CD4-positive, alpha-beta T cell treated with Interleukin-17A for 4 hours (primary cell): ENCODE measurements around the gene MYO7B.
"Not testable (repeated sequence)": the region's sequence is repeated elsewhere in the genome, so short reads cannot be mapped to it uniquely, and the experiment has no call there.

ENCODE experiments used
- DNase-seq: peaks from one replicate; pipeline ENCODE4 v3.0.0-alpha.2; 2020; ENCODE audit warnings: mixed read lengths

MYO7B gene

DNA sequence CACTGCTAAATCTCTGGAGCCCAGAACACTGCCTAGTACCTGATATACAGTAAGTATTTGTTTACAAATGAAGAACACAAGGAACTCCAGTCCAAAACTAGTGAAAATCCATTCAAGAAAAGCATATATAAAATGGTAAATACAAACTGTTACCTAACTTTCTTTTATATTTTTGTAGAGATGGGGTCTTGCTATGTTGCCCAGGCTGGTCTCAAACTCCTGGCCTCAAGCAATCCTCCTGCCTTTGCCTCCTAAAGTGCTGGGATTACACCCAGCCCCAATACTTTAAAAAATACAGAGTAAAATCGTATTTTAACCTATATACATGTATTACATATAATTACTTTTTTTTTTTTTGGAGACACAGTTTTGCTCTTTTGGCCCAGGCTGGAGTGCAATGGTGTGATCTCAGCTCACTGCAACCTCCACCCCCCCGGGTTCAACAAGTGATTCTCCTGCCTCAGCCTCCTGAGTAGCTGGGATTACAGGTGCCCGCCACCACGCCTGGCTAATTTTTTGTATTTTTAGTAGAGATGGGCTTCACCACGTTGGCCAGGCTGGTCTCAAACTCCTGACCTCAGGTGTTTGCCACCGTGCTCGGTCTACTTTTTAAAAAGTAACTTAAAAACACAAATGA, 11.2 kb upstream of the MYO7B start:
- not testable (repeated sequence) for DNase-seq

GRCh38 chr2:127525691-127526131, 9.8 kb upstream of the MYO7B start:
- DNase-seq = peak; percentile 22

GRCh38 chr2:127526132-127527000, 9.1 kb upstream of the MYO7B start, which contains the start of gene IWS1:
IWS1 (minus strand) TSS chr2:127526489; CDS start chr2:127526208, 281 bp downstream.
- DNase-seq = peak; percentile 92

GRCh38 chr2:127527001-127527804, 8.3 kb upstream of the MYO7B start:
- DNase-seq = no peak

DNA sequence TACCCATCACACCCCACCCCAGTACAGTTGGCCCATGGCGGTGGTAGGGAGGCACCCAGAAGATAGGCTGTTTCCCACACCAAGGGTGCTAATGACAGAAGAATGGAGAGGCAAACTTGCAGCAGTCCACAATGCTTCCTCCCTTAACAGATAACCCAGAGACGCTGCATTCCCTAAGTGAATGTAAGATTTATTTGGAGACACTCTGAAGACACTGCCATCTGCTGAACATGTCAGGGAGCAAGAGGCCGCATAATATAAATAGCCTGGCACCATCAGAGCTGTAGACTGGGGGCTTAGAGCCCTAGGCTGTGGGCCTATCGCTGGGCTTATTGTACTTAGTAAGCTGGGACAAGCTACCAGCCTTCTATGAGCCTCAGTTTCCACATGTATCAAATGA, 7.0 kb upstream of the MYO7B start:
- DNase-seq = no peak

GRCh38 chr2:127529416-127529815, 6.1 kb upstream of the MYO7B start:
- DNase-seq = not testable (repeated sequence)

- no peak for DNase-seq
Observed at GRCh38 chr2:127530245-127531140, 5.0 kb upstream of the MYO7B start.

- no peak for DNase-seq
Observed at GRCh38 chr2:127531221-127531648, 4.2 kb upstream of the MYO7B start.

GRCh38 chr2:127532296-127532695, 3.2 kb upstream of the MYO7B start:
- no peak for DNase-seq

DNA sequence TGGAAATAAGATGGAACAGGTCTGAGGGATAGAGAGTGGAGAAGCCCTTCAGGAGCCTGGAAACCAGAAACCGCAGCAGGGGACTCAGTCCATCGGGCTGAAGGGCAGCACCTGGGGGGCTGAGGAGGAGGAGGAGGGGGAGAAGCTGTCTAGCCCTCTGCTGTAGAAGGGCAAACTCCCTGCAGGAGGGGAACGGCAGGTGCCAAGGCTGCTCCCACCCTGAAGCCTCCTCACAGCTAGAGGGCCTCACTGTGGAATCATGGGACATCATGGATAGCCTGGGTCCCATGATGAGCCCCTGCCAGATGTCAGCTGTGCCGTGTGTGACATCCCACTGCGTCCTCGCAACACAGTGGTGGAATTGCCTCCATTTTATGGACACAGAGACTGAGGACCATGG, 435 bp downstream of the MYO7B start:
- DNase-seq = no peak

- no peak for DNase-seq
Observed at GRCh38 chr2:127536707-127537541, 1.4 kb downstream of the MYO7B start.

- DNase-seq = no peak
Observed at GRCh38 chr2:127537644-127538043, 2.2 kb downstream of the MYO7B start.

GRCh38 chr2:127541809-127542208, 6.3 kb downstream of the MYO7B start:
- no peak for DNase-seq

DNA sequence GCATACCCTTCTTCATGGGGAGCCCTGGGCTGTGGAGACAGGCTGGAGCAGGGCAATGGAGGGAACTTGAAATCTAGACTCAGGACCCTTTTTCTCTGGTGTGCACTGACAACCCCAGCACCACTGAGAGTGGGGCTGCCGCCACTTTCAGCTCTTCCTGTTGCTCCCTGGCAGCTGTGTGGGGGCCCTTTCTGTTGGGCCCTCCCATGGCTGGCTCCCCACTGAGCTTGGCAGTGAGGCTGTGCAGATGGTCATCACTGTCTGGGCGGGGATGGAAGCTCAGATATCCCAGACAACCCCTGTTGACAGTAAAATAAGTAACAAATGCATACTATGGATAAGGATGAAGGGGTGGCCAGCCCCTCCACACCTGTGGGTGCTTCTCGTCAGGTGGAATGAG, 6.7 kb downstream of the MYO7B start:
- DNase-seq = no peak

- DNase-seq = not testable (repeated sequence)
Observed at GRCh38 chr2:127543013-127543501, 7.6 kb downstream of the MYO7B start.

DNA sequence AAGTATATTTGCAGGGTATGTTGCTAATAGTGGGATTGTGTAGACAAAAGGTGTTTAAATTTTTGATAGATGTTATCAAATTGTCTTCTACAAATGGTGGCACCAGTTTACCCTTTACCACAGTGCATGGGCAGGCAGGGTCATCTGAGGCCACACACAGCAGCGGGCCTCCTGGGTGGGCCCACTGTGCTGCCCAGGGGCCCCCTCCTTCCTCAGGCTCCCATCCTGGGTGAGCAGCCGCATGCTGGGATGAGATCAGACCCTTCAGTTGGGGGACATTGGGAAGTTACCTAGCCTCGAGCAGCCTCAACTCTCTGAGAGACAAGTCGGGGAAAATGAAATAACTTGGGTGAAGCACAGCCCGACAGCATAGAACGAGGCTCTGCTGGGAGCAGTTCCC, 9.7 kb downstream of the MYO7B start:
- no peak for DNase-seq

DNA sequence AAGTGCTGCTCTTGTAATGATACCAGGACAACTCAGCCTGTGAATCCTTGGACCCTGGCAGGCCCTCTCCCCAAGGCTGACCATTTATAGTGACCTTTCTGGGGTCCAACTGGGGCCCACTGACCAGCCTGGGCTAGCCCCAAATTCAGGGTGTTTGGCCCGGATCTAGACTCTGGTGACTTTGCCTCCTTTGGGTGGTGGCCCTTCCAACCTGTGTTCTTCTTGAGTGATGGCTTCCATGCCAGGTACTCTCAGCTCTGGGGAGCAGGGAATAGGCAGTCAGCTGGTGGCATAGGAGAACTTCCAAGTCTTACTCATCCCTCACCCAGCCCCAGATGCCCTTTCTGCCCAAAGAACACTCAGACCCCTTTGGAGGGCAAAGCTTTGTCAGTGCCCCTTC, 10.3 kb downstream of the MYO7B start:
- no peak for DNase-seq

- no peak for DNase-seq
Observed at GRCh38 chr2:127546797-127547196, 11.3 kb downstream of the MYO7B start.

DNA sequence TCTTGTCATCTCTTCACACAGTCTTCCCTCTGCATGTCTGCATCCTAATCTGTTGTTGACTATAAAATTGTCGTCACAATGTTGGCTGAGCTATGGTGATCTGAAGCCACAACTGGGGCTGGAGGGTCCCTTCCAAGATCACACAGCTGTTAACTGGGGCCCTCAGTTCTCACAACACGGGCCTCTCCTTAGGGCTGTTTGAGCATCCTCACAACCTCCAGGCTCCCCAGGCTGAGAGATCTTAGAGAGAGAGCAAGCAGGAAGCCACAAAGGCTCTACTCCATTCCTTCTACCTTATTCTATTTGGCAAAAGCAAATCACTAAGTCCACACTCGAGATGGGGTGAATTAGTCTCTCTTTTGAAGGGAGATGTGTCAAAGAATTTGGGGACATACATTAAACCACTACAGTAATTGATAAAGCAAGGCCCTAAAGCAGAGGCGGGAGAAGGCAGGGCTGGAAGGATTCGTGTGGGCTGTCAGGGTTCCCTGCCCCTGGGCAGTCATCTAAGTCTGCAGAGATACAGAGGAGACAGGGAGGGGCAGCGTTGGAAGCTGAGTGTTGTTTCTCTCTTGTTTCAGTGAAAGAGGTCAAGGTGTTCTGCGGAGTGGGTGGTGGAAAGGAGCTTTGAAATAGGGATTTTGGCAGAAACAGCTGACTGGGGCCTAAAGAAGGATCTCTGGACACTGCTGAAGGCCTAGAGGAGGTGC, 15.9 kb downstream of the MYO7B start:
- no peak for DNase-seq

DNA sequence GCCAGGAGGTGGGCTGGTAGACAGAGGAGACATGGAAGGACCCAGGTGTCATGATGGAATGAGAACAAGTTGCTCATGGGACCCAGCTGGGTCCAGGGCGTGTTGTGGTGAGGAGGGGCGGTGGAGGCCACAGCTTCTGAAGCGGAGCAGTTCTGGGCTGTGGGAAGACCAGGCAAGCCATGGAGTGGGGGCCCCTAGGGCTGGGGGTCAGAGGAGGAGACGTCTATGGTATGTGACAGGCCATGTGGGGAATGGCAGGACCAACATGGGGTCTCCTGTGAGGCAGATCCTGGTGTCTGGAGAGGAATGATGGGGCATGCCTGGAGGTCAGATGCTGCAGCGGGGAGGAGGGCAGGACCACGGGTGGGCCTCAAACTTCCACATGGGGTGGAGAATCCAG, 16.9 kb downstream of the MYO7B start:
- no peak for DNase-seq
